Left hindlimb (tissue), 1 donor: Measurements from ENCODE around the gene CLBA1.

Experiments
- DNase-seq: peaks from one replicate; pipeline ENCODE4 v3.0.0-alpha.2; 2018

The CLBA1 gene

DNA sequence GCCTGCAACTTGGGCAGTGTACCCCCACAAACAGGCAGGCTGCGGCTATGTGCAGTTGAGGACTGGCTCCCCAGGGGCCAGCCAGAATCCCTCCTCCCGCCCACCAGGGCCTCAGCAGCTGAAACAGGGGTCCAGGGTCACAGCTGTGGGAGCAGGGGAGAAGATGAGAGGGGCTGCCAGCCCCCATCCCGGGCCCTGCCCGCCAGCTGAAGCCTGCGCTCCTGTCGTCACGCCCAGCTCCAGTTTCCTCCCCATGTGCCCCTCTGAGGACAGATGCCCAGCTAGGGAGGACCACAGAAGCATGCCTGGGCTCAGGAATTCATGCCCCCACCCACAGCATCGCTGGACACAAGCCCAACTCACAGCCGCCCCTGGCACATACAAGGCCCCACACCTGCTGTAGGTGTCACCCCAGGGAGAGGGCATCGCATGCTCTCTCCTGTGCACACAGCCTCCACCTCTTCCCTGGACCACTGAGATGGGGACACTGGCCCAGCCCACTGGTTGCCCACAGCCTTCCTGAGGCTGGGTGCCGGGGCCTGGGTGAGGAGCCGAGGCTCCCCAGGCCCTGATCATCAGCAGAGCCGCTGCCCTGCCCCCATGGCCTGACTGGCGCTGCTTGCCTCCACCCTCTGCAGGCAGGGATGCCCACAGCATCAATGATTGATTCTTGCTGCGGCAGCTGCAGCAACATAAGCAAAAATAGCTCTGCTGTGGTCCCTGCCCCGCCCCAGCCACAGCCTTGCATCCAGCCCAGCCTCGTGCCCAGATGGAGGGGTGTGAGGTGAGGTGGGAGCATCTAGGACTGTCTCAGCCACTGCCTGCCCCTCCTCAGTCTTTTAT lies 3.7 kb upstream of the CLBA1 start:
- peak; percentile 73 for DNase-seq

DNA sequence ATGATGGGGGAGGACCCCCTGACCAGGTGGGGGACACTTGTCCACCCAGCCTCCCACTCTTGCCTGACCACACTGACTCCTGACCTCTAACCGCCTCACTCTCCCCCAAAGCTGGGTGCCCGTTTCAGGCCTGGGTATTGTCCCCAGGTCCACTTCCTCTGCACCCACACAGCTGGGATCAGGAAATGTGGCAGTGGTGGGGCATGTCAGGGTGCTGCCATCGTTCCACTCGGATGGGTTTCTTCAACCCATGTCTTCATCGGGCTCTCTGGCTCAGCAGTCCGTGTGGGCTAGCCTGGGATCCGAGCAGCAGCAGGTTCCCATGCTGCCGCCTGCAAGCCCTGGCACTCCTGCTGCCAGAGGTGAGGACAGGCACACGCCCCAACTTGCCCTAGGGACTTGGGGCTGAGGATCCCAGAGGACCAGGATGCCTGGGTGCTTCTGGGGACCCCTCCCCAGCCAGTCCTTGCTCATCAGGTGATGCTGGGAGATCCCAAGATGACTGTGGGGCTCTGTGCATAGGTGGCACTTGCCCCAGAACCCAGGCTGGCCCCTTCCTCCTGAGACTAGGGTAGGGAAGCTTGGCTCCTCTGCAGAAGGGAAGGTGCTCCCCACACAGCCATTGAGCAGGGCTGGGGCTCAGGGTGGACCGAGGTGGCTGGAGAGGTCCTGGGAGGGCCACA lies 2.9 kb upstream of the CLBA1 start:
- DNase-seq, result no peak

DNA sequence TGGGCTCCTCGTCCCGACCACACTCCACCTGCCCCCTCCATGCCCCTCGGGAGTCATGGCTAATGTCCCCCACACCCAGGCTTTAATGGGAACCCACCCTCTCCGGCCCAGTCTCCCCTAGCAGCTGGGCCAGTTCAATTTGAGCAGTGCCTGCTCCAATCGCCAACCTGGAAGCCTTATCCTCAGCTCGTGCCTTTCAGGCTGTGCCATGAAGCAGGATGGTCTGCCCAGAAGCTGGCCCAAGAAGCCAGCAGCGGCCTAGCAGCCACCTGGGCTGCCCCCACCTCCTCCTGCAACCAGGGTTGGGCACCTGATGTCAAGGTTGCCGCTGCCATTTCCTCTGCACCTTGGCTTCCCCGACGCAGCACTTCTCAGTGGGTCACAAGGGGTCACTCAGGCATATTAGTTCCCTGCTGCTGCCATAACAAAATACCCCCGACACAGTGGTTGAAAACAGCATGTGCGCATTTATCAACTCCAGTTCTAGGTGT lies 2.3 kb upstream of the CLBA1 start:
- no peak for DNase-seq

DNA sequence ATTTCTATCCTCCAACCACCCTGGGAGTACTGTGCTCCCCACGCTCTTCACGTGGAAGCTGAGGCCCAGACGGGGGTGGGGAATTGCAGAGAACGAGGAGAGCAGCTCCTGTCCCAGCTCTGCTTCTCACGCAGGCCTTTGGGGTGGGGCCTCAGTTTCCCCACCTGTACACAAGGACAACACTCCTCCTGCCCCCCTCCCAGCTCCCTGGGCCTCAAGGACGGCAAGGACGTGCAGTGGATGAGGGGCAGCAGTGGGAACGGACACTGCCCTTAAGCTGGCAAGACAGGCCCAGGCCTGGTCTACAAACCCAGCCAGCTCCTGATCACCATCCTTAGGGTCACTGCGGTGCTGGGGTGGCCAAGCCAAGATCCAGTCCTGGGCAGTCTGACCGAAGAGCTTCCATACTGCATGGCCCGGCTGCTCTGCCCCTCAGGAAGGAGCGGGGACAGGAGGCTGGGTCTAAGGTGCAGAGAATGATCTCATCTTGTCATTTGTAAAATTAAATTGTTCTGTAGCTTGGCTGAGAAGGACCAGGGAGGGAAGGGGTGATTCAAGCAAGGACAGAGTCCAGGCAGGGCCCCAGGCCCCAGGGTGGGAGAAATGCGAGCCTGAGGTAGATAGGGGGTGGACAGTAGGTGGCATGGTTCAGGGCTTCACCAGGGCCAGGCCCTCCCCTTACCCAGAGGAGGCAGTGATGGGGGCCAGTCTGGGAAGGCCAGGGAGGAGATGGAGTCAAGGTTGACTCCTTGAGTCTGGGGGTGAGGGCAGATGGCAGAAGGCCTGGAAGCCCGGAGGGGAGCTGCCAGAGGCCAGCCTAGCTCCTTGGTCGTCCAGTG lies 1.3 kb upstream of the CLBA1 start:
- no peak for DNase-seq

DNA sequence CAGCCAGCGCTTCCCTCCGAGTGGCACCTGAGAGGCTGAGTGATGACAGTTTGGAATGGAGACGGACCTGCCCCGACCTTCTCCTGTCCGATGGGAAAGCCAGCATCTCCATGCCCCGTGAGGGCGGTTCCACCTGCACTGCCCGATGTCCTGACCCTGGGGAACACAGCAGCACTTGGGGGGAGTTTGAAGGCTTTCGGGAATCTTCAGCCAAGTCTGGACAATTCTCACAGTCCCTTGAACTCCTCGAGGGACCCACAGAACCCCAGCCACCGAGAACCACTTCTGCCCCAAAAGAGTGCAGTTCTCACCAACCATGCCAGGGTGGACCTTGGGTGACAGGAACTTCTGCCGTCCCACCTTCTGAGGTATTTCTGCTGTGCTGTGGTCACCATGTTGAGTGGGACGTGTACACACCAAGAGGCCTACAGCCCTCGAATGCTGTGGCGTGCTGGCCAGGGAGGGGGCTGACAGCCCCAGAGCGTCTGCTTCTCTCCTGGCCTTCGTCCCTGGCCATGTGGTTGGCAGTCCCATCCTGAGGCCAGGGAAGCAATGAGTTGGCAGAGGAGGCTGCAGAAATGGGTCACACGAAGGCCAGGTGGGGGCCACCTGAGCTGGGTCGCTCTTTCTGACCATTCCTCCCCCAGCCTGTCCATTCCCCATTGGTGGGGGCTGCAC lies 1.0 kb downstream of the CLBA1 start:
- DNase-seq, result no peak

DNA sequence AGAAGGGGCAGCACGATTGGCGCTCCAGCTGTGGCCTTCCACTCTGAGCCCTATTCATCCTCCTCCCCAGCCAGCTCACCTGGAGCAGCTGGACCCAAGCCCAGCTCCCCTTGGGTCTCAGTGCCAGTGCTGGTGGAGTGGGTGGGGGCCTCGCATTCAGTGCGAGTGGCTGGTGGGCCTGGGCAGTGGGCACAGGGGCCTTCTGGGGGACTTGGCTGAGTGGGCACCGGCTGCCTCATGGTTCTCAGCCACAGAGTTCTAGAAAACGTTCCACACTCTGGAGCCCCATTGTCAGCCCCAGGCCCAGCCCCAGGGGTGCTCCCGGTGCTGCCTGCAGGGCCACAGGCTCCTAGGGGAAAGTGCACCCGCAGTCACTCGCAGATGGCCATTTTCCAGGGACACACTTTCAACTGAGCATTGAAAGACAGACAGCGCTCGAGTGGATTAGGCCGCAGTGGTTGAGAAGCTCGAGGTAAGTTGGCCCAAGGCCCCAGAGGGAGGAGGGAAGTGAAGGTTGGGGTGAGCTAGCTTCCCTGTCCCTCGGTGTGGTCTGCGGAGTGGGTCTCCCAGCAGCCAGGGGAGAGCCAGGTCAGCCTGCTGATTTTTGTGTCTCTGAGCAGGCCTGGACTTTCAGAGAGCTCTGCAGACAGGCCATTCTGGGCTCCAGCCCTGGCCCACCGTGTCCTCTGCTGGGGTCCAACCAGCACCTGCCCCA lies 3.8 kb downstream of the CLBA1 start:
- DNase-seq, result no peak

DNA sequence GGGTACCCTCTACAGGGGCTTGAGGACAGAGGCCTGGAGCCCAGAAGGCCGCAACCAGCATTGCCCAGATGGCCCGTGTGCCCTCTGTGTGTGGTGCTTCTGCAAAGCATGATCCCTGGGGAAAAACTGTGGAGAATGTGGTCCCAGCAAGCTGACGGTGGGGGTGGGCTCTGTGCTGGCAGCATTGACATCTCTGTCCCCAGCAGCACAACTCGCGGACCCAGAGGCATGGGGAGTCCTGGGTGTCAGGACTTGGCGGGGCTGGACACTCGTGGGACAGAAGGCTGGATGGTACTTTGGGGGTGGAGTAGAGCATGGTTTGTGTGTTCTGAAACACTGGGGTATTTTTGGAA lies 4.3 kb downstream of the CLBA1 start:
- no peak for DNase-seq

DNA sequence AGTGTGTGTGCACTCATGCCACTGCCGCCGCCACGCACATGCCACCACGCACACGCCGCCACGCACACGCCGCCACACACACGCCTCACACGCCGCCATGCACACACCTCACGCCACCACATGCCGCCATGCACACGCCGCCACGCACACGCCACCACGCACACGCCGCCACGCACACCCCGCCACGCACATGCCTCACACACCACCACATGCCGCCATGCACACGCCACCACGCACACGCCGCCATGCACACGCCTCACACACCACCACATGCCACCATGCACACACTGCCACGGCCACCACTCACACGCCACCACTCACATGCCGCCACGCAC lies 6.3 kb downstream of the CLBA1 start:
- DNase-seq, result no peak

DNA sequence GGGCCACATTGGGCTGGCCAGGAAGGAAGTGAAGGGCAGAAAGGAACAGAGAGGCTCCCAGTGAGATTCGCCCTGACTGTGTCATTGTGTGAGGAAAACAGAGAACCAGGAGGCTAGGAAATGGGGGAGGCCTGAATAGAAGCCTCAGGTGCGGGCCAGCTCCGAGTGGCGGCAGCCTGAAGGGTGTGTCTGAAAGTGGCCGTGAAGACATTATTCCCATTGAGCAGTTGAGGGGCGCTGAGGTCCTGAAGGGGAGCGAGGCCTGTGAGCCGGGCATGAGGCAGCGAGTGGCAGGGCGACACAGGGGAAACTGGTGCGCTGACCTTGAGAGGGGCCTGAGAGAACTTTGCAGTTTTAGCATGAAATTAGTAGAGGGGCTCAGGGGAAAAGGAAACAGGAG lies 6.9 kb downstream of the CLBA1 start:
- no peak for DNase-seq

DNA sequence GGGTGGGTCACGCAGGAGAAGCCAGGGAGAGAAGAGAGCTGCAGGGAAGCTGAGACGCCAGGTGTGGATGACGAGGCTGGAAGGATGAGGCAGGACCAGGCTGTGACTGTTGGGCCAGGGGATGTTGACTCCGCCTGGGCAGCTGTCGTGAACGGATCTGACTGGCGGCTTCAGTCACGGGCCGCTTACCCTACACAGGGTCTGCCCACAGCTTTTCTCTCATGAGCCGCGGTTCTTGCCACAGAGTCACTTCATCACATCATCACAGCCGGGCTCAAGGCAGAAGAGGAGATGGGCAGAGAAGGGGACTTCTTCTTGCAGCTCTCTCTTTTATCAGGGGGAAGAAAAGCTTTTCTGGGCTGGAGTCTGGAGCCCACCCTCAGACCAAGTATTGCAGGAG lies 7.7 kb downstream of the CLBA1 start:
- DNase-seq, result no peak

DNA sequence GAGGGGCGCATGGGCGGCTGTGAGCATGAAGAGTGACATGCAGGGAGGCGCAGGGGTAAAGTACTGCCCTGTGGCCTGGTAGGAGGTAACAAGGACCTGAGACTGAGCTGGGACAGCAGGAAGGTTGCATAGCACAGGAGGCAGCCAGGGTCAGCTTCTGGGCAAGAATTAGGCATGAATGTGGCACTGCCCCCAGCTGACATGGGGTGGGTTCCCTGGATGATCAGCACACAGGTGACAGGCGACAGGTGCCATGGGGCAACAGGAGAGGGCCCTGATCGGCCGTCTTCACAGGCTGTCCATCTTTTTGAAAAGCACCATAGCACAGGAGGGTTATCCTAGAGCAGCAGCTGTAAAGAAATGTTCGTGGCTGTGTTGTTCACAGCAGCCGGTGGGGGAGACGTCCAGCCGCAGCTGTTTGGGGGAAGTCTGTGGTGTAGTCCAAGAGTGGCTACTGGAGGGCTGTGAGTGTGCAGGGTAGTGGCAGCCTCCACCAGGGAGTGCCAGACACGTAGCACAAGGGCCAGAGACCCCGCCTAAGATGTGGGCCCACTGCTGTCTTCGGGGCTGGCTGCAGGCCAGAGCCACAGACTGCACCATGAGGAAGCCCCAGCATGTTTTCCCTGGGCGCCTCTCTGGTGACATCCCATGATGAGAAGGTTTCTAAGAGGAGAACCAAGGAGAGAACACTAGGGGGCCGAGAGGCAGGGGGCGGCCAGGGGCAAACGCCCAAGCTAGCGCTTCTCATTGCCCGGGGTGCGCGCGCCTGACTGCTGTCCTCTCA lies 8.4 kb downstream of the CLBA1 start:
- DNase-seq, result no peak

DNA sequence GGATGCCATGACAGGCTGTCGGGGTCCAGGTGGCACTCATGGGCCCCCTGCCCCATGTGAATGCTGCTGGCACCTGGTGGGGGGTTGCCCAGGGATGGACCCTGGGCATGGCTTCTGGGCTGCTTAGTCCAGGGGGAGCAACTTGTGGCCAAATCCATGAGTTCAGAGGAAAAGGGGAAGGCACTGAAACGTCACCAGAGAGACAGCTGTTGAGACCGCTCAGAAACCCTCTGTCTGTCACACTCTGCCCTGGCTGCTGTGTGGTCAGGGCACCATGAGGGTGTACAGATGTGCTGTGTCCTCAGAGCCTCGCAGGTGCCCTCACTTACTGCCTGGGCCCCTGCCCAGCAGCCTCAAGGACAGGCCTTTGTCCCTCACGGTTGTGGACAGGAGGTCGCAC lies 9.4 kb downstream of the CLBA1 start:
- no peak for DNase-seq

DNA sequence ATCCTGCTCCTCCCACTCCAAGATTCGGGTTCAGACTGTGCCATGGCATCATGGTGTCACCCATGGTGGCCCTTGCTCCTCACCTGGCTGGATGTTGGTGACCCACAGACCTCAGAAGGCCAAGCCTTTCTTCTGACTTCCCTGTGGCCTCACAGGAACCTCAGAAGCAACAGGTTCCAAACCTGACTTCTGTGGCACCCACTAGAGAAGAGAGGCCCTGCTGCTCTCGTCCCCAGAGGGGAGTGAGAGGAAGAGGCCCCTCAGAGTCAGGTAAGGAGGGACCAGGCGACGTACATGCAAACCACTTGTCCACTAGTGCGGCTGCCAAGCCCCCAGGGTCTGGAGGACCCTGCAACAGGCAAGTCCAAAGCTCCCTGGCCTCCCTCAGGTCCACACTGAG lies 10.4 kb downstream of the CLBA1 start:
- DNase-seq, result no peak

DNA sequence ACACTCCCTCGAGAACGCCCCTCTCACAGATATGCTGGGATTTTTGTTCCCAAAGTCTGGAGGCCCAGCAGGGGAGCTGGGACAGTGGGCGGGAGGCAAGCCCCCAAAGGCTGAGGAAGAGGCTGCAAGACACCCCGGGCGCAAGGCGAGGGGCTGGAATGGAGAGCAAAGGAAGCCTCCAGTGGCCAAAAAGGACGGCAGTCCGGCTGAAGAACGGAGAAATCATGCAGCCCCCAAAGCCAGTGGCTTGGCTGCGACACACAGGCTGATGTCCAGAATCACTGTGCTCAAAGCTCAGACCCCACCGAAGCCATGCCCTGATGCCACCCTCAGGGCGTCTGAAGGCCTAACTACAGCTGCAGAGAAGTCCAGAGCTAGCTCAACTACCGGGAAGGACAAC lies 10.9 kb downstream of the CLBA1 start:
- DNase-seq, result no peak

DNA sequence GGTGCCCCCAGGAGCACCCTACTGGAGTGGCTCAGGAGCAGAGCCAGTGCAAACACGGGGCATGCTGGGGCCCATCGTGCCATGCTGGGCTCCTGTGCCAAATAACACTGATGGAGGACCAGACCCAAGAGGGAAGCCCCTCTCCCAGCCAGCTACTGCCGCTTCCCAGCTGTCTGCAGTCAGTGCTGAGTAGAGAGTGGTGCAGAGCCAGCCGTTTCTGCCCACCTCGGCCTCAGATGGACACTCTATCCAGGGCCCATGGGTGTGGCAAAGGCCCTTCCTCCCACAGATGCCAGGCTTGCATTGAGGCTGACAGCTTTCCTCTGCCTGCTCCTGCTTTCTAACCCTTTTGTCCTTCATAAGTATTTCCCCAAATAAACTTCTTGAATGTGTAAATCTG lies 13.2 kb downstream of the CLBA1 start:
- DNase-seq, result no peak

DNA sequence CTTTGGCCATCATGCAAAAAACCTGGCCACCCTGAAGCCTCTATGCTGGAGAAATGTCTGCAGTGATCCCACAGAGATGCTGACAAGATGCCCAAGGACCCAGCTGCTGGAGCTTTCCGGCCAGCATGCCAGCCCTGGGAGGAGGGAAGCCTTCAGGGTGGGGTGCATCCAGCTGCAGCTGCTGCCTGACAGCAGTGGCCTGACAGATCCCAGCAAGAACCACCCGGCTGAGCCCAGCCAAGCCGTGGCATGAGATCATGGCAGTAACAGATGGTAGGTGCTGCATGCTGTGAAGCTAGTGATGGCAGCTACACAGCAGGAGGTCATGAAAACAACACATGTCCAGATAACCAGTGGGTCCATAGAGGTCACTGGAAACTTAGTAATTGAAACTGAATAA lies 13.8 kb downstream of the CLBA1 start:
- DNase-seq, result no peak

DNA sequence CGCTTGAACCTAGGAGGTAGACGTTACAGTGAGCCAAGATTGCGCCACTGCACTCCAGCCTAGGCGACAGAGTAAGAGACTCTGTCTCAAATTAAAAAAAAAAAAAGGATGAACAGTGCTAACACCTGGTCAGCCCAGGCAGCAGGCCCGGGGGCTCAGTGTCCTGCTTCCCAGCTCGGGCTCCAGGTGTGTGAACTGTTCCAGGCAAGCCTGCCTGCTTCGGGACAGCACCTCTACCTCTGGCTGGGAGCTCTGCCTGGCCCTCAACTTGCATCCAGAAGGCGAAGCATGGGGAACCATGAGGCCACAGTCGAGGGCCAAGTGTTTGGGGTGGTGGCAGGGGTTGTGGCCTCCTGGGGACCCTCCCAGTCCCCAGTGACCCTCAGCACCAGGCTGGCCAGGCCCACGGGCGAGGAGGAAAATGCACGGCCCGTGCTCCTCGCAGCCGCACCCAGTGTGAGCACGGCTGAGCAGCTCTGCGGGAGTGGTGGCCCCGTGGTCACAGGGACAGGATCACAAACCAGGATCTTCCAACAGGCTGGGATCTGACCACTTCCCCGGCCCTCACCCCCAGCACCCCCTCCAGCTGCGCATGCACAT lies 19.8 kb downstream of the CLBA1 start:
- no peak for DNase-seq

DNA sequence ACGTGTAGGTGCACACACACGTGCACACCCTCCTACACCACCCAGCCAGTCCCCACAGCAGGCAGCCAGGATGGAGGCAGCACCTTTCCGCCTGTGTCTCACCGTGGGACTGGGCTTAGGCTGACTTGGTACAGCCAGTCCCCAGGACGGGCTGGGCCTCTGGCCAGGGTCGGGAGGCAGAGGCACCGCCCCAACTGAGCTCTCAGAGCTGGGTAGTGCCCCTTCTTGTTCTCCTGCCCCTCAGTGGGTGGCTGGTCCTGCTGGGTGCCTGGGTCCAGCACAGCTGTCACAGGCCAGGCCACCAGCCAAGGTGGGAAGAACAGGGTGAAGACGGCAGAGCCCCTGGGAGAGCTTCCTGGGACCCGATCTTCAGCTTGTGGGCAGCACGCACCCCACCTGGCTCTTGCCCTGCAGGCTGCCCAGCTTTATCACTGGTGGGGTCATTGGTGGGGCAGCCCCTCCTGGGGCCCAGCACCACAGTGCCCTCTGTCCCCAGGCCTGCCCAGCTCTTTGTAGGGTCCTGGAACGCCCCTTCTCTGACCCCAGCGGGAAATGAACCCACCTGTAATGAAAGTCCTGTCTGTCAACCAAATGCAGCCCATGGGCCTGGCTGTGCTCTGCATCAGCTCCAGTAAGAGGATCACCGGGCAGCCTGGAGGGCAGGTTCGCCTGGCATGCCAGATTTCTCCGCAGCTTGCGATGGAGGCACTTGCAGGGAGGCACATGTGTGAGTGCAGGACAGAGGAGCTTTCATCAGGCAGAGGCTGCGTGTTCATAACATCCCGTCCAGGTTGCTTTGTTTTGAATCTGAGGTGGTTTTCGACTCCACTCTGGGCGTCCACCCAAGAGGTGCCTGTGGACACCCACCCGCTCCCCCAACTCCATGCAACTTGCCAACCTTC lies 20.6 kb downstream of the CLBA1 start:
- no peak for DNase-seq

DNA sequence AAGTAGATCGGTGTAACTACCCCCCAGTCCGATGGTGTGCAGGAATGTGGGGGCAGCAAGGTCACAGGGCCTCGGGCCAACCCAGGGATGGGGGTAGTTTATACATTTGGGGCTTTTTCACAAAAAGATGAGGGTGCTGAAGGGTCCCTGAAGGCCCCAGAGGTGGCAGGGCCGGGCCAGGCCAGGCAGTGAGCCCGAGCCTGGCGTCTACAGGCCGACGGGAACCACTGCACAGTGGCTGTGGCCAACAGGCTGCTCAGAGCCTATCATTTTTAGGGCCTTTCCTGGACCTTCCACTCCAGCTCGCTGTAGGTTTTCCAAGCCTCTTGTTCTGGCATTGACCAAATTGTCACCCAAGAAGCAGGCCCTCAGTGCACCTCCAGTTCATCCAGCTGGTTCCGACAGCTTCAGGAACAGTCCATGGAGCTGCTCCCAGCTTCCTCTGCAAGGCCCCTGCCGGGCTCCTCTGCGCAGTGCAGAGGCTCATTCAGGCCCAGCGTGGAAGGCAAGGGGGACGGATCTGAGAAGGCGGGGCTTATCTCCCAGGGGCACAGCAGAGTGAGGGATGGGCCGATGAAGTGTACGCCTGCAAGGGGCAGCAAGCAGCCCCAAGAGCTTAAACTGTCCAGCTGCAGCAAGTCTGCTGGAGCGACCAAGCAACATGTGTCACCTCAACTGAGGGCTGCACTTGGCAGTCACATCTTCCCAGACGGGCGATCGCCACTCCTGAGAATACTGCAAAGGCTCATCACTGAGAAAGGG lies 21.4 kb downstream of the CLBA1 start:
- no peak for DNase-seq
